Measurements from ENCODE around the gene GRK5.
A peak's percentile ranks its signal among the peaks of the same experiment; 100 is the strongest.

The GRK5 gene

GRCh38 chr10:119299531-119299930, 92.2 kb downstream of the GRK5 start:
- peak overlapping the region; percentile 70 for H3K27ac ChIP-seq (ENCODE audit: low read length)

GRCh38 chr10:119301397-119301796, 94.0 kb downstream of the GRK5 start:
- H3K9ac ChIP-seq (ENCODE audit: low read length in 2 of 2) = peak overlapping the region in 1 of 2 donors; percentile 21
- no peaks in the 10 kb centered on the region for H3K27me3 ChIP-seq (ENCODE audit: control insufficient read depth in 1 of 2, insufficient read depth in 2 of 2, low read length in 2 of 2)
- H3K4me3 ChIP-seq (ENCODE audit: low read length in 2 of 2) = no peak overlapping the region
- no peaks in the 10 kb centered on the region for H3K9me3 ChIP-seq (ENCODE audit: control insufficient read depth in 2 of 2, low read length in 2 of 2)
- H3K27ac ChIP-seq (ENCODE audit: low read length) = peak overlapping the region; percentile 69
- no peaks in the 10 kb centered on the region for H3K36me3 ChIP-seq (ENCODE audit: control insufficient read depth in 2 of 2, insufficient read depth in 2 of 2, low read length in 2 of 2)
- peaks cover 79% of the 10 kb centered on the region for H3K4me1 ChIP-seq (ENCODE audit: control insufficient read depth, insufficient read depth, low read length)

More at GRCh38 chr10:119299531-119299930, 92.2 kb downstream of the GRK5 start:
- Histone ChIP-seq H3K9ac (ENCODE audit: low read length in 2 of 2) (no peak overlapping the region), H3K4me3 (ENCODE audit: low read length in 2 of 2) (no peak overlapping the region), H3K27me3 (ENCODE audit: control insufficient read depth in 1 of 2, insufficient read depth in 2 of 2, low read length in 2 of 2) (no peaks in the 10 kb centered on the region), H3K36me3 (ENCODE audit: control insufficient read depth in 2 of 2, insufficient read depth in 2 of 2, low read length in 2 of 2) (no peaks in the 10 kb centered on the region), H3K4me1 (ENCODE audit: control insufficient read depth, insufficient read depth, low read length) (peaks cover 68% of the 10 kb centered on the region), H3K9me3 (ENCODE audit: control insufficient read depth in 2 of 2, low read length in 2 of 2) (no peaks in the 10 kb centered on the region)

GRCh38 chr10:119302172-119302571, 94.8 kb downstream of the GRK5 start:
- no peaks in the 10 kb centered on the region for H3K9me3 ChIP-seq (ENCODE audit: control insufficient read depth in 2 of 2, low read length in 2 of 2)
- H3K27me3 ChIP-seq (ENCODE audit: control insufficient read depth in 1 of 2, insufficient read depth in 2 of 2, low read length in 2 of 2) = no peaks in the 10 kb centered on the region
- H3K9ac ChIP-seq (ENCODE audit: low read length in 2 of 2) = peak overlapping the region; percentile 20 to 36
- no peak overlapping the region for H3K4me3 ChIP-seq (ENCODE audit: low read length in 2 of 2)
- peak overlapping the region; percentile 69 for H3K27ac ChIP-seq (ENCODE audit: low read length)
- H3K36me3 ChIP-seq (ENCODE audit: control insufficient read depth in 2 of 2, insufficient read depth in 2 of 2, low read length in 2 of 2) = no peaks in the 10 kb centered on the region
- peaks cover 79% of the 10 kb centered on the region for H3K4me1 ChIP-seq (ENCODE audit: control insufficient read depth, insufficient read depth, low read length)

GRCh38 chr10:119302591-119303253, 95.4 kb downstream of the GRK5 start:
- peak overlapping the region in 1 of 2 donors; percentile 20 for H3K9ac ChIP-seq (ENCODE audit: low read length in 2 of 2)
- H3K4me3 ChIP-seq (ENCODE audit: low read length in 2 of 2) = no peak overlapping the region
- H3K36me3 ChIP-seq (ENCODE audit: control insufficient read depth in 2 of 2, insufficient read depth in 2 of 2, low read length in 2 of 2) = no peaks in the 10 kb centered on the region
- H3K9me3 ChIP-seq (ENCODE audit: control insufficient read depth in 2 of 2, low read length in 2 of 2) = no peaks in the 10 kb centered on the region
- H3K4me1 ChIP-seq (ENCODE audit: control insufficient read depth, insufficient read depth, low read length) = peaks cover 82% of the 10 kb centered on the region
- H3K27ac ChIP-seq (ENCODE audit: low read length) = peak overlapping the region; percentile 69
- no peaks in the 10 kb centered on the region for H3K27me3 ChIP-seq (ENCODE audit: control insufficient read depth in 1 of 2, insufficient read depth in 2 of 2, low read length in 2 of 2)

- Histone ChIP-seq H3K27me3 (ENCODE audit: control insufficient read depth in 1 of 2, insufficient read depth in 2 of 2, low read length in 2 of 2) (no peaks in the 10 kb centered on the region), H3K27ac (ENCODE audit: low read length) (no peak overlapping the region), H3K9me3 (ENCODE audit: control insufficient read depth in 2 of 2, low read length in 2 of 2) (no peaks in the 10 kb centered on the region), H3K4me1 (ENCODE audit: control insufficient read depth, insufficient read depth, low read length) (peaks cover 82% of the 10 kb centered on the region), H3K9ac (ENCODE audit: low read length in 2 of 2) (no peak overlapping the region), H3K36me3 (ENCODE audit: control insufficient read depth in 2 of 2, insufficient read depth in 2 of 2, low read length in 2 of 2) (no peaks in the 10 kb centered on the region), H3K4me3 (ENCODE audit: low read length in 2 of 2) (no peak overlapping the region)
Measured at GRCh38 chr10:119303886-119304285, 96.5 kb downstream of the GRK5 start.

GRCh38 chr10:119304541-119304940, 97.2 kb downstream of the GRK5 start:
- Histone ChIP-seq H3K36me3 (ENCODE audit: control insufficient read depth in 2 of 2, insufficient read depth in 2 of 2, low read length in 2 of 2) (no peaks in the 10 kb centered on the region), H3K9ac (ENCODE audit: low read length in 2 of 2) (peak overlapping the region in 1 of 2 donors; percentile 18), H3K27me3 (ENCODE audit: control insufficient read depth in 1 of 2, insufficient read depth in 2 of 2, low read length in 2 of 2) (no peaks in the 10 kb centered on the region), H3K4me1 (ENCODE audit: control insufficient read depth, insufficient read depth, low read length) (peaks cover 80% of the 10 kb centered on the region), H3K4me3 (ENCODE audit: low read length in 2 of 2) (no peak overlapping the region), H3K9me3 (ENCODE audit: control insufficient read depth in 2 of 2, low read length in 2 of 2) (no peaks in the 10 kb centered on the region), H3K27ac (ENCODE audit: low read length) (peak overlapping the region; percentile 89)

GRCh38 chr10:119305860-119306513, 98.6 kb downstream of the GRK5 start:
- Histone ChIP-seq H3K4me3 (ENCODE audit: low read length in 2 of 2) (peak overlapping the region; percentile 15 to 42), H3K4me1 (ENCODE audit: control insufficient read depth, insufficient read depth, low read length) (peaks cover 76% of the 10 kb centered on the region), H3K9ac (ENCODE audit: low read length in 2 of 2) (peak overlapping the region; percentile 50 to 51), H3K36me3 (ENCODE audit: control insufficient read depth in 2 of 2, insufficient read depth in 2 of 2, low read length in 2 of 2) (no peaks in the 10 kb centered on the region), H3K27ac (ENCODE audit: low read length) (peak overlapping the region; percentile 89), H3K9me3 (ENCODE audit: control insufficient read depth in 2 of 2, low read length in 2 of 2) (no peaks in the 10 kb centered on the region), H3K27me3 (ENCODE audit: control insufficient read depth in 1 of 2, insufficient read depth in 2 of 2, low read length in 2 of 2) (no peaks in the 10 kb centered on the region)

GRCh38 chr10:119306514-119306951, 99.2 kb downstream of the GRK5 start:
- Histone ChIP-seq H3K36me3 (ENCODE audit: control insufficient read depth in 2 of 2, insufficient read depth in 2 of 2, low read length in 2 of 2) (no peaks in the 10 kb centered on the region), H3K27ac (ENCODE audit: low read length) (peak overlapping the region; percentile 89), H3K4me1 (ENCODE audit: control insufficient read depth, insufficient read depth, low read length) (peaks cover 73% of the 10 kb centered on the region), H3K4me3 (ENCODE audit: low read length in 2 of 2) (peak overlapping the region in 1 of 2 donors; percentile 42), H3K27me3 (ENCODE audit: control insufficient read depth in 1 of 2, insufficient read depth in 2 of 2, low read length in 2 of 2) (no peaks in the 10 kb centered on the region), H3K9ac (ENCODE audit: low read length in 2 of 2) (peak overlapping the region; percentile 29 to 50), H3K9me3 (ENCODE audit: control insufficient read depth in 2 of 2, low read length in 2 of 2) (no peaks in the 10 kb centered on the region)

GRCh38 chr10:119306986-119307392, 99.6 kb downstream of the GRK5 start:
- Histone ChIP-seq H3K4me3 (ENCODE audit: low read length in 2 of 2) (peak overlapping the region in 1 of 2 donors; percentile 42), H3K27me3 (ENCODE audit: control insufficient read depth in 1 of 2, insufficient read depth in 2 of 2, low read length in 2 of 2) (no peaks in the 10 kb centered on the region), H3K9ac (ENCODE audit: low read length in 2 of 2) (peak overlapping the region in 1 of 2 donors; percentile 29), H3K27ac (ENCODE audit: low read length) (peak overlapping the region; percentile 89), H3K9me3 (ENCODE audit: control insufficient read depth in 2 of 2, low read length in 2 of 2) (no peaks in the 10 kb centered on the region), H3K4me1 (ENCODE audit: control insufficient read depth, insufficient read depth, low read length) (peaks cover 68% of the 10 kb centered on the region), H3K36me3 (ENCODE audit: control insufficient read depth in 2 of 2, insufficient read depth in 2 of 2, low read length in 2 of 2) (no peaks in the 10 kb centered on the region)

GRCh38 chr10:119308089-119308488, 100.7 kb downstream of the GRK5 start:
- Histone ChIP-seq H3K9me3 (ENCODE audit: control insufficient read depth in 2 of 2, low read length in 2 of 2) (no peaks in the 10 kb centered on the region), H3K4me3 (ENCODE audit: low read length in 2 of 2) (no peak overlapping the region), H3K4me1 (ENCODE audit: control insufficient read depth, insufficient read depth, low read length) (peaks cover 59% of the 10 kb centered on the region), H3K27me3 (ENCODE audit: control insufficient read depth in 1 of 2, insufficient read depth in 2 of 2, low read length in 2 of 2) (no peaks in the 10 kb centered on the region), H3K9ac (ENCODE audit: low read length in 2 of 2) (no peak overlapping the region), H3K27ac (ENCODE audit: low read length) (no peak overlapping the region), H3K36me3 (ENCODE audit: control insufficient read depth in 2 of 2, insufficient read depth in 2 of 2, low read length in 2 of 2) (no peaks in the 10 kb centered on the region)
